ENCODE measurements around the gene FGFRL1. TPM values are rescaled to one million over a fixed set of nuclear protein-coding genes. Genes with fewer than 3 reads are reported as not detected.
"Not testable (repeated sequence)": the region's sequence is repeated elsewhere in the genome, so short reads cannot be mapped to it uniquely, and the experiment has no call there.

Gene FGFRL1
- polyA plus RNA-seq, 2 of the 4 experiments (the other 2 are of a cell fraction), result 4.7 to 11.2 TPM

DNA sequence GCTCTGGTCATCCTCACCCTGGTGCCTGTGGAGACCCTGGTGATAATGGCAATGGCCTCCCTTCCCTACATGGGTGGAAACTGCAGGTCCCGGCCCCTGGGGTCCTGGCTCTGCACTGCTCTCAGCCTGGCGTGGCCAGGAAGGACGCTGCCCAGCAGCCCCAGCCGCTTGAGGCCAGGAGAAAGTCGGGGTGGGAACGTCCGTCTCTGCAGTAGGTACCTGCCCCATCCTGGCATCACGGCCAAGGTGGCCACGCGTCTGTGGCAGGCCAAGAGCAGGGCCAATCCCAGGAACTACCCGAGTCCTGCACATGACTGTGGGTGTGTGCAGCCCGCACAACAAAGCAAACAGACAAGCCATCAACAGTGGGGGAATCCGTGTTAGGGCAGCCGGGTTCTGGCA, 33.8 kb downstream of the FGFRL1 start (continued):
- TF ChIP-seq SMC3 (IDR thresholded peaks at IDR 0.05) (no peak), BCL3 (IDR thresholded peaks at IDR 0.05) (no peak), SREBF2 (IDR thresholded peaks at IDR 0.05) (no peak)

GRCh38 chr4:1045595-1046201, 34.3 kb downstream of the FGFRL1 start:
- ChIA-PET CTCF (no interaction called here), POLR2A (no interaction called here)
- Histone ChIP-seq H3K27ac (peak overlapping the region; percentile 68 to 99; a peak in 4 of 6 replicates), H3K9me3 (no peaks in the 10 kb centered on the region), H3K4me2 (peak overlapping the region; percentile 67; the same call in 2 of the 3 replicates), H3K4me3 (no peak overlapping the region), H3K4me1 (peaks cover 48% of the 10 kb centered on the region)
- FAIRE-seq (no peak), ATAC-seq (no peak), DNase-seq (ENCODE audit: low read depth in 1 of 2, low spot score in 1 of 2) (no peak)
- WGBS (ENCODE audit: missing lambda C conversion rate), result 85% methylated on average over 15 of the region's 36 CpGs
- TF ChIP-seq POLR2AphosphoS2 (conservative IDR thresholded peaks at IDR 0.05; ENCODE audit: low read length), result no peak

DNA sequence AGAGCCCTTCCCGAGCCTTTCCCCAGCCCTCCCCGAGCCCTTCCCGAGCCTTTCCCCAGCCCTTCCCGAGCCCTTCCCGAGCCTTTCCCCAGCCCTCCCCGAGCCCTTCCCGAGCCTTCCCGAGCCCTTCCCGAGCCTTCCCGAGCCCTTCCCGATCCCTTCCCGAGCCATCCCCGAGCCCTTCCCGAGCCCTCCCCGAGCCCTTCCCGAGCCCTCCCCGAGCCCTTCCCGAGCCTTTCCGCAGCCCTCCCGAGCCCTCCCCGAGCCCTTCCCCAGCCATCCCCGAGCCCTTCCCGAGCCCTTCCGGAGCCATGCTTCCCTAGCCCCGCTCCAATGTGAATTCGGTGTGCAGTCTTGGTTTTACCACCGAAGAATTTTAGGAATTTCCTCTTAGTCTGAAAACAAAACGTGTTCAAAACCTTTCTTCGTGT, 35.2 kb downstream of the FGFRL1 start:
- CTCF ChIA-PET, result not testable (repeated sequence)
- H3K4me3 ChIP-seq, result peak overlapping the region; percentile 35; the same call in 2 of the 3 replicates

DNA sequence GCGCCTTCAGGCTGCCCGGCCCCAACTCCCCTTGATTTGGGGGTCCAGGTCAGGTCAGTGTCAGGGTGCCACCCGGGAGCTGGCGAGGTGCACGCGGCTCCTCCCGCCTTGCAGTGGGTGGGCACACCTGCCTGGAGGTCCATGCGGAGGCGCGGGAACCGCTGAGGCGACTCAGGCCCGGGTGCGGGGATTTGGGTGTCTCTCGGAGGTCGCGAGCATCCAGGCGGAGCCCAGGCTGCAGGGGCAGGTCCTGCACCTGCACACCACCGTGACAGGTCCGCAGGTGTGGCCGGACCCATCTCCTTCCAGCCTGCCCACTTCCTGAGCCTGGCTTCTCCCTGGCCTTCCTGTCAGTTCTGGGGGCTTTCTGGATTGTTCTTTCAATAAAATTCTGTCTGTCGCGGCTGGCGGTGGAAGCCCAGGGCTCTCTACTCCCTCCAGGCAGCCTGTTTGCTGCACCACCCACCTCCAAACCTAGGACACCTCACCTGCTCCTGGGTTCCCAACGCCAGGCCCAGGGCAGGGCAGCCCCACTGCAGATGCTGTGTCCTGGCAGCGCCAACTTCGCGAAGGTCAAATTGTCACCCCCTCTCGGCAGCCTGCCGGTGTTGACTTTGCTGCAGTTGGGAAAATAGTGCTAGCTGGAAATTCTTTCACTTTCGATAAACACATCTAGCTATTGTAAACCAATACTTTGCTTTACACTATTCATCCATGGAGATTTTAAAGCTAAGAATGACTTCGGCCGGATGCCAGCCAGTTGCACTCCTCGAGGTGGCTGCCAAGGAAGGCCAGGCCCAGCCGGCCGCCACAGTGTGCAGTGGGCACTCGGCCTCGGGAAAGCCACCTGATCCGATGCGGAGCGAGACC, 35.9 kb downstream of the FGFRL1 start:
- peak overlapping the region; percentile 35; the same call in 1 of the 3 replicates for H3K4me3 ChIP-seq
- ATAC-seq, result no peak
- H3K27ac ChIP-seq, result peak overlapping the region; percentile 68 to 99; a peak in 5 of 6 replicates
- no peak for DNase-seq (ENCODE audit: low read depth in 1 of 2, low spot score in 1 of 2)
- 85% methylated on average over 31 of the region's 41 CpGs for WGBS (ENCODE audit: missing lambda C conversion rate)
- peaks cover 32% of the 10 kb centered on the region for H3K4me1 ChIP-seq
- TF ChIP-seq MAFK (IDR thresholded peaks at IDR 0.05; ENCODE audit: partially characterized antibody) (no peak), HOXB5 (CRISPR knock-in tag; IDR thresholded peaks at IDR 0.05) (no peak)
- ChIA-PET CTCF (no interaction called here), POLR2A (no interaction called here)
- H3K9me3 ChIP-seq, result no peaks in the 10 kb centered on the region
- FAIRE-seq, result no peak
- H3K4me2 ChIP-seq, result peak overlapping the region; percentile 67

More for the DNA sequence above, 35.2 kb downstream of the FGFRL1 start:
- H3K9me3 ChIP-seq, POLR2A ChIA-PET, FAIRE-seq: not testable (repeated sequence)
- Histone ChIP-seq H3K27ac (peak overlapping the region; percentile 68 to 99), H3K4me1 (peaks cover 39% of the 10 kb centered on the region), H3K4me2 (peak overlapping the region; percentile 67)
- ATAC-seq (peak; percentile 49 to 84), DNase-seq (ENCODE audit: low read depth in 1 of 2, low spot score in 1 of 2) (peak; percentile 25 to 68)
- 10% methylated on average over 10 of the region's 29 CpGs for WGBS (ENCODE audit: missing lambda C conversion rate)

GRCh38 chr4:1047976-1048772, 36.7 kb downstream of the FGFRL1 start:
- Histone ChIP-seq H3K27ac (no peak overlapping the region), H3K4me3 (no peak overlapping the region), H3K4me2 (no peak overlapping the region), H3K9me3 (no peaks in the 10 kb centered on the region), H3K4me1 (peaks cover 24% of the 10 kb centered on the region)
- 91% methylated on average over 31 of the region's 34 CpGs for WGBS (ENCODE audit: missing lambda C conversion rate)
- POLR2A ChIA-PET, result no interaction called here
- TF ChIP-seq RCOR1 (IDR thresholded peaks at IDR 0.05; ENCODE audit: low read depth, low read length) (no peak), NR3C1 (IDR thresholded peaks at IDR 0.05) (no peak), PHF8 (IDR thresholded peaks at IDR 0.05; ENCODE audit: borderline replicate concordance, low read depth) (no peak), ESRRA (IDR thresholded peaks at IDR 0.05; ENCODE audit: borderline replicate concordance, low read length) (no peak), BHLHE40 (IDR thresholded peaks at IDR 0.05; ENCODE audit: low read depth, low read length) (no peak), MAX (IDR thresholded peaks at IDR 0.05) (no peak), FOSL2 (IDR thresholded peaks at IDR 0.05) (no peak), FOSL2 (CRISPR knock-in tag; IDR thresholded peaks at IDR 0.05) (no peak), MAFK (IDR thresholded peaks at IDR 0.05; ENCODE audit: partially characterized antibody) (no peak), HOXB13 (CRISPR knock-in tag; IDR thresholded peaks at IDR 0.05; ENCODE audit: low read depth) (no peak), NFE2L2 (conservative IDR thresholded peaks at IDR 0.05; ENCODE audit: low read length) (no peak), KDM1A (IDR thresholded peaks at IDR 0.05; ENCODE audit: low read depth) (no peak), EHMT2 (IDR thresholded peaks at IDR 0.05; ENCODE audit: low read depth) (no peak), KDM5A (IDR thresholded peaks at IDR 0.05) (no peak), FOSB (CRISPR knock-in tag; IDR thresholded peaks at IDR 0.05) (no peak), SREBF2 (IDR thresholded peaks at IDR 0.05) (no peak), RNF2 (IDR thresholded peaks at IDR 0.05; ENCODE audit: borderline replicate concordance, low read depth) (no peak), CEBPB (IDR thresholded peaks at IDR 0.05) (no peak), ZNF302 (CRISPR knock-in tag; IDR thresholded peaks at IDR 0.05) (no peak), MAZ (IDR thresholded peaks at IDR 0.05; ENCODE audit: borderline replicate concordance, low read depth, low read length) (no peak)
- TF ChIP-seq, protein P1, sequence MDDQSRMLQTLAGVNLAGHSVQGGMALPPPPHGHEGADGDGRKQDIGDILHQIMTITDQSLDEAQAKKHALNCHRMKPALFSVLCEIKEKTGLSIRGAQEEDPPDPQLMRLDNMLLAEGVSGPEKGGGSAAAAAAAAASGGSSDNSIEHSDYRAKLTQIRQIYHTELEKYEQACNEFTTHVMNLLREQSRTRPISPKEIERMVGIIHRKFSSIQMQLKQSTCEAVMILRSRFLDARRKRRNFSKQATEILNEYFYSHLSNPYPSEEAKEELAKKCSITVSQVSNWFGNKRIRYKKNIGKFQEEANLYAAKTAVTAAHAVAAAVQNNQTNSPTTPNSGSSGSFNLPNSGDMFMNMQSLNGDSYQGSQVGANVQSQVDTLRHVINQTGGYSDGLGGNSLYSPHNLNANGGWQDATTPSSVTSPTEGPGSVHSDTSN (IDR thresholded peaks at IDR 0.05), result no peak
- CTCF ChIA-PET, result no interaction called here
- DNase-seq (ENCODE audit: low read depth in 1 of 2, low spot score in 1 of 2) (no peak), ATAC-seq (no peak), FAIRE-seq (no peak)
